Measurements from ENCODE around the gene TUBGCP2.

Gene TUBGCP2

DNA sequence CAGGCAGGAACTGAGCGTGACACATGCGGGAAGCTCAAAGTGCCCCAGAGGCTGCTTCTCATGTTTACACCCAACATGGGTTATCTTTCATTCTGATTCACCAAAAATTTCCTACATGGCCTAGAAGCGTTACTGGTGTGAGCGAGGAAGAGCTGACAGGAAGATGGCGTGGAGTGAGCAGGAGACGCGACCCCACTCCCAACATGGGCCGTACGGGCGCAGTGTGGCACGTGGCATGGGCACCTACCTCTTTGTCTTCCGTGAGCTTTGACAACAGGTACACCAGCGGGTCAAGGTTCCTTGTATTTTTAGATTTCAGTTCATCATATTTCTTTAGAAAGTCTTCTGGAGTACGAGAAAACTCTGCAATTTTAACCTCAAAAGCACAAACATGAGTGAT, 8.9 kb downstream of the TUBGCP2 start:
- no peak for DNase-seq

DNA sequence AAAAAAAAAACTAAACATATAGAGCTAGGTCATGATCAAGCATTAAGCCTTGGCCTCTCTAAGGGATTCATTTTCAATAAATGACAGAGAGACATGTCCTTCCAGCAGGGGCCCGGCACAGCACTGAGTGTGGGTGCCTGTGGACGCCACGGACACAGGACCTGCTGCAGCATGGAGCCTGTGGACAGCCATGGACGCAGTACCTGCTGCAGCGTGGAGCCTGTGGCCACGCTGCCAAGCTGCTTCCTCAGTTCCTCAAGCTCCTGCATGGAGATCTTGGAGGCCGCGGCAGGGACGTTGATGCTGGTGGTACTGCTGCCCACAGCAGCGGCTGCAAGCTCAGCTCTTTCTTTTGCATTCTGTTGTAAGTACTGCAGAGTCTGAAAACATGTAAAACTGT, 9.4 kb downstream of the TUBGCP2 start:
- DNase-seq: no peak

DNA sequence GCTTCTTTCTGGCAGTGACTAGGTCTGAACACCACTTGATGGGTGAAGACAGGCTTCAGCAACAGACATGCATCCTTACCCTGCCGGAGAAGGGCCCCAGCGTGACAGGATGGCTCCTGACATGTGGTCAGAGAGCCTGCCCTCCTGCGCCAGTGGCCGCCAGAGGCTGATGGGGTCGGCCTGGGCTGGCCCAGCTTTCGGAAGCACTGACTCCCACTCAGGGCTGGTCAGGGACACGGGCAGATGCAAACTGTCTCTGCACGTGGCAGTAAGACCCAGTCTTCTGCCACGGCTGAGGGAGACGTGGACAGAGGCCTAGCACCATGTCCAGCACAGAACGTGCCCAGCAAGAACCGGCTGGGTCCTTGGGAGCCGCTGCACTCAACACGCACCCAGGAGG, 10.2 kb downstream of the TUBGCP2 start:
- DNase-seq: no peak

DNA sequence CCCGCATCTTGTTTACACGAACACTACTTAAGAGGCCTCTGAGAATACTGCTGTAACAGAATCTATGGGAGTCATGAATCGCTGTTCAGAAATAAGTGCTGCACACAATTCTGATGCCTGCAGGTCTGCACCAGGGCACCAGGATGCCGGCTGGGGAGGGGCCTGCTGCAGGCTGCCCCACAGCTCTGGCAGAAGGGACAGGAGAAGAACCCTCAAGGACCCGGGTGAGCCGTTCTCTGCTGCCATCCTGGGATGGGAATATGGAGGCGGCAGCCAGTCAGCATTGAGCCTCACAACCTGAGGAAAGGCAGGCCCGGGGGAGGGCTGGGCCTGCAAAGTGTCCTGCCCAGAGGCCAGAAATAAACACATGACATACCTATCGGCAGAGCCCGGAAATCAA, 11.2 kb downstream of the TUBGCP2 start:
- DNase-seq: no peak

DNA sequence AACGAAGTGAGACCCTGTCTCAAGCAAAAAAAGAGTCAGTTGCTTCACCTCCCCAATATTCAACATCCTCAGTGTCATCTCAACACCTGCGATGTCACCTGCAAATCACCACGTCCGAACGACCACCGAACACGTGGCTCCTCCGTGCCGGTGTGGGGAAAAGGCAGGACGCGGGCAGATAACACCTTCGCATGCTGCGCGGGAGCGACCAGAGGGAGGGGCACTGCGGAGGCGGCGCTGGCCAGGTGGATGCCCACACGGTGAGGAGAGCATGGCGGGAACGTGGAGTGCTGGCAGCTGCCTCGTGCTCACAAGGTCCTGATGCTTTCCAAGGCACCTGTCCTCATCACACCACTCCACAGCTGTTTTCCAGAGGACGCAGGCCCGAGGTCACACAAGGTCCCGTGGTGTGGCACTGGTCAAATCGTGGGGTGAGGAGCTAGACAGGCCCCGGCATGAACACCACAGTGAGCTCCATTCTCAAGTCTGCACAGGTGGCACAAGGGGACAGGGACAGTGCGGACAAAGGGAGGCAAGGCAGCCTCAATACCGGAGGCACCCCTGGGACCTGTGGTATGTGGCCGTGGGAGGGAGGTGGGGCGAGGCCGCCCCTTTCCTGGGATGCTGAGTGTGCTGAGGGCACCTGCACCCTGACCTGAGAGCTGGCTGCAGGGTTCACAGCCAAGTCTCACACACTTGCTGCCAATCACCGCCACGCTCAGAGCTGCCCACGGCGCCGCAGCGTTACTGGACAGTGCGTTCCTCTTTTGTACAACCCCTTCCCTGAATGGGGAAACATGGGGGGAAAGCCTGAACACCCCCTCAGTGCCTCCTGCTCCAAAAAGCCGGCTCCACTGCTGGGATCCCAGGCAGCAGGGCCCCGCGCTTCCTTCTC, 13.0 kb downstream of the TUBGCP2 start:
- no peak for DNase-seq

DNA sequence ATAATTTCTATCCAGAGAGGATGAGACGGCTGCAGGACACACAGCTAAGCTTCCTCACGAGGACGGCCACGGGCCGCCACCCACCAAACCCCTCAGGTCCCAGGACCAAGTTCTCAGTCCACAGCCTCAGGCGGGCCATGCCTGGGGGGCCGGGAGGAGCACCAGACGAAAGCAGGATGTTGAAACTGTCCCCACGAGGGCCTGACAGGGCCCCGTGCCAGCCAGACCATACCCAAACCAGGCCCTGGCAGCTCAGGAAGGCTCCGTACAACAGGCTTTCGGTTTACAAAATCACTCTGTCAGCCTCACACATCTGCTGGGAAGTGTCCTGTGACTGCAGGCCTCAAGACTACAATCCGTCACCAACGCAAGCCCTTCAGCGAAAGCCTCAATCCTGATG, 14.5 kb downstream of the TUBGCP2 start:
- DNase-seq: no peak

DNA sequence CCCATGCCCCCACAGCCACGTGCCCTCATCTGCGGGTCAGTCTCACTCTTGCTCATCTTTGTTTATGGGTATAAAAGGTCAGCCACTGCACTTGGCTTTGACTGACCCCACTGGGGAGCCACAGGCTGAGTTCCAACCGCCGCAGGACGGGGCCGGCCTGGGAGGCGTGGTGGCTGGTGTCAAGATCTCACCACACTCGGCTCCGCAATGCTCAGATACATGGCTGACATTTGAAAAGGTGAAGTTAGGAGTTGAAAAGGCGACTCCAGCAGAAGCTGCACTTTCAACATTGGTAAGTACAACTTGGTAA, 14.9 kb downstream of the TUBGCP2 start:
- no peak for DNase-seq

DNA sequence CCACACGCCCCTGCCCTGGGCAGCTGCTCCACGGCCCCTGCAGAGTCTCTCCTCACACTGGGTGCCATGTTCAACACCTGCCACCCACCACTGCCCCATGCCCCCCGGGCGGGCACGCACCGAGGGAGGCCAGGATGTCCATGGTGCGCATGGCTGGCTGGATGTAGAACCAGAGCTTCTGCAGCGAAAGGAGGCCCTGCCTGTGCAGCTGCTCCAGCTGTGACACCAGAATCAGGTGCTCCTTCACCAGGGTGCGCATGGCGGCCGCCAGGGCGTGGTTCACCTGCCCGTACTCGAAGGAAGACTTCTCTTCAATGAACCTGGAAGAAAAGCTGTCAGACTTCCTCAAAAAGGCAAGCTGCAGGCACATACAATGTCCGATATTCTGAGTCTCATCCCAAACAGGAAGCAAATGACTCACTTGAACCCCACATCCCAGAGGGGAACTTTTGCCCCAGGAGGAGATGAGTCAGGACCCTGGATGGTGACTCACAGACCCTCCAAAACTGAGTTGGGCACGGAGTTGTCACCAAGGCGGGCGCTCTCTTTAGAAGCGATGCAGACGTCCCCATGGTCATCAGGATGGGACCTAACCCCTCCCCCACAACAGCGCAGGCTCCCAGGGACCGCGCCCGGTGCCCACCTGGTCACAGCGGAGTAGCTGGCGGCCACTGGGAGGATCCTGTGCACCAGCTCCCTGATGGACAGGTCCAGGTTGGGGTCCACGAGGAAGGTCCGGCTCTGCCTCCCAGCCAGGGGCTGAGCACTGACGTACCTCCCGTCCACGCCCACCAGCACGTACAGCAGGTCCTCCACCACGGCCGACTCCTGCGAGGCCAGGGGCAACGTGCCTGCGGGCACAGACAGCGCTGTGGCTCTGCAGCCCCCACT, 15.5 kb downstream of the TUBGCP2 start:
- no peak for DNase-seq

DNA sequence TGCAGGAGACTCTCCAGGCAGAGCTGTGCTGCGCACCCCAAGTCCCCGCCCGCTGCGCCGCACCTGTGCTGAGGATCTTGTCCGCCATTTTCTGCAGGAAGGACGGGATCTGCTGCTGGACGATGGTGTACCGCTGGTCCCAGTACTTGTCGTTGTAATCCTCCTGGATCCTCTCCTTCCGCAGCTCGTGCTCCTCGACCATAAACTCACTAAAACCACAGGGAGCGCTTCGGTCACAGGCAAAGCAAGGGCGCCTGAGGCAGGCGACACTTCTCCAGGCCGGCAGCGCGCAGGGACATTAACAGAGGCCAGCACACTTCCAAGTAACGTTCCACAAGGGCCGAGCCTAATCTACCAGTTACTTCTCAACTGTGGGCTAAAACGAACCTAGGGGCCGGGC, 18.9 kb downstream of the TUBGCP2 start:
- no peak for DNase-seq

DNA sequence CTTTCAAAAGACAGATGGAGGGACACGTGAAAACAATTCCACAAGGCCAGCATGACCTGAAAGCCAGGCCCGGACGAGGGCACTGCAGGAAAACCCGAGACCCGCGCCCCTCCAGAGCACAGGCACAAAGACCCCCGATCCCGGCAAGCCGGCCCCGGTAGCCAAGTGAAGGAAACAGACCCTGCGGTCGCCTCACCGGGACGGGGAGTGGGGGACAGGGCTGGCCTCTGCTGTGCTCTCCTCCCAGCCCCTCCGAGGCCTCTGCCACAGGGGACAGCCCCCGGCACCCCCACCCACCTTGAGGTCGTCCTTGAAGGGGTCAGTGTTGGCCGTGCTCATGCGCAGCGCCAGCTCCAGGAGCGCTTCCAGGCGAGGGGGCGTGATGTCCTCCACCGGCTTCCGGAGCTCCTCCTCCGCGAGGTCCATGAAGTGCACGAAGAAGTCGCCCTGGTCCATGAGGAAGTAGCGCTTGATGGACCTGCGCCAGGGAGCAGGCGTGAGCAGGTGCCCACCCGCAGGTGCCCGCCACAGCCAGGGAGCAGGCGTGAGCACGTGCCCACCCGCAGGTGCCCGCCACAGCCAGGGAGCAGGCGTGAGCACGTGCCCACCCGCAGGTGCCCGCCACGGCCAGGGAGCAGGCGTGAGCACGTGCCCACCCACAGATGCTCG, 20.7 kb downstream of the TUBGCP2 start:
- DNase-seq: no peak

DNA sequence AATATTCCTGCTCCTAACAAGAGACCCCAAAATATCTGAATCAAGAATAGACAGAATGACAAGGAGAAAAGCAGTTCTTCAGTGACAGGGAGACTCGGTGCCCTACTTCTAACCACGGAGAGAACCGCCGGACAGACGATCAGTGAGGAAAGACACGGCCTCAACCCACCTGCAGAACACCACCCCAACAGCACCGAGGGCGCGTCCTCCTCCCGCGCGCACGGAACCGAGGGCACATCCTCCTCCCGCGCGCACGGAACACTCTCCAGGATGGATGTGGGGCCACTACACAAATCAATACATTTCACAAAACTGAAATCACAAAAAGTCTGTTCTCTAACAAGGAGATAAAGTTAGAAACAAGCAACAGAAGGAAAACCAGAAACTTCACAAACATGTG, 22.3 kb downstream of the TUBGCP2 start:
- no peak for DNase-seq

DNA sequence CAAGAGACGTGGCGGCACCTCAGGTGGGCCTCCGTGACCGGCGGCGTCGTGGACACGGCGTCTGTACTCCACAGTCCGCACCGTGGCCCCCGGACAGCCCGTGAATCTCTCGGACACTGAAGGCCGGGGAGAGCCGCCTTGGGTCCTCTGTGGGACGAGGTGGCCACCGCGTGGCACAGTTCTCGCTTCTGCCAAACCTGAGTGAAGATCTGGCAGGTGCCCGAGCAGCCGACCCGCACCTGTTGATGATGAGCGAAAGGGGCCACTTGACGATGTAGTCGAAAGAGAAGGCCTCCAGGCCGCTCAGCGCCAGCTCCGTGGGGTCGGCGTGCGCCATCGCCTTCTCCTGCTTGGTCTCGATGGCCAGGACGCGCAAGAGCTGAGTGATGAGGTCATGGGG, 23.5 kb downstream of the TUBGCP2 start:
- no peak for DNase-seq

DNA sequence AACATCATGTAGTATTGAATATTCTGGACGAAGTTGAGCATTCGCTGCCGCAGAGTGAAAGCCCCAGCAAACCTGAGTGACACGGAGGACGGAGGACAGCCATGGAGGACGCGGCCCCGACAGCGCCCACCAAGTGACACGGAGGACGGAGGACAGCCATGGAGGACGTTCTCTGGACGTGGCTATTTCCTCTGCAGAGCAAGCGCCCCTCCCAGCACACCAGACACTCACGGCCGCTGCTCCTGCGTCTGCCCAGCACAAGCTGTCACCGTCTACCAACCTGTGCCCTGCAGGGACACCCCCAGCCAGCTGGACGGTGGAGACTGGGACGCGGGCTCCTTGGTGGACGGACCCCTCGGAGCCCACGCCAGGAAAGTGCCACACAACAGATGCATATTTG, 24.7 kb downstream of the TUBGCP2 start:
- no peak for DNase-seq

DNA sequence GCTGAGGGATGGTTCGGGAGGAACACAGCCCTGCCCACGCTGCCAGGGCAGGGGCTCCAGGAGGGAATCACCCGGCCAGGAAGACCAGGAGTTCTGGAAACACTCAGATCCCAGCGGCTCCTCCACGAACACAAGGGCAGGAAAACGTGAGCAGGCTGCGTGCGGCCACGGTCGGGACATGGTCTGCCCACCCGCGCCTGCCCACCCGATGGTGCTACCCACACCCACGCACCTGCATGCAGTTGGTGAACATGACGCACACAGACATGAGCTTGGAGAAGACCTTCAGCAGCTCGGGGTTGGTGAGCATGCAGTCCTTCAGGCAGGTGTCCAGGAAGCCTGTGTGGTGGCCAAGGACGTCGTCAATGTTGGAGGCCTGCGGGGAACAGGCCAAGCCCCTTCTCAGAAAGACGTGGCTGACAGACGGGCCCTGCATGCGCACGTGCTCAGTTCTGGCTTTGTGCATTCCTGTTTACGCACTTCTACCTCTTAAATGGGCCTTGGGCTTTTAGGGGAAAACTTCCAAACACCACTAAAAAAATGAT, 25.8 kb downstream of the TUBGCP2 start:
- DNase-seq: no peak

DNA sequence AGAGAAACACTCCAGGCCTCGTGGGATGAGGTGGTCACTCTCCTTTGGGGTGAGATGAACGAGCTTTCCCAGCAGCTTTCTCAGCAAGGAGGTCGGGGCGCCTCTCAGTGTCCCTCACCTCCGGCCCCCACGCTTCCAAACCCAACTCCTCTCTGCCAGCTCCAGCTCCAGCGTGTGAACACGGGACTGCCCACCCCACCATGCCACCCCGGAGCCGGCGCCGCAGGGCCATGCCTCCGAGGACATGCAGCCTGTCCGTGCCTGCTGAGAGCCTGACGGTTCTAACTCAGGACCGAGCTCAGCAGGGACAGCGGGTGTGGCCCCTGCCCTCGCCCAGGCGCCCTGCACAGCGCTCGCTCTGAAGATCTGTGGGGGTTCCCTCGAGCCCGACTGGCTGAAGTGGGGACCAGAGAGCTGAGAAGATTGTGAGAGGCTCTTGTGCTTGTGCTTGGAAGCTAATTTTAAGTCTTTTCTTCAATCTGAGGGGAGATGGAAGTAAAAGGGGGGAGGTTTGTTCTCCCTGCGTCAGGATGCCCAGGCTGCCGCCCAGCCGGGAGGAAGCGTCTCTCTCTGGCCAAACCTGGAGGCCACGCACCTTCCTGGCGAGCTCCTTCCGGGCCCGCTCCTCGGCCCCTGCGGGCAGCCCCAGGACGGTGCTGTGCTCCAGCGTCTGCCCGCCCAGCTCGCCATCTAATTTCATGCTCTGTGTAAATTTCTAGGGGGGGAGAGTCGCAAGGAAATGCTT, 26.9 kb downstream of the TUBGCP2 start:
- no peak for DNase-seq

DNA sequence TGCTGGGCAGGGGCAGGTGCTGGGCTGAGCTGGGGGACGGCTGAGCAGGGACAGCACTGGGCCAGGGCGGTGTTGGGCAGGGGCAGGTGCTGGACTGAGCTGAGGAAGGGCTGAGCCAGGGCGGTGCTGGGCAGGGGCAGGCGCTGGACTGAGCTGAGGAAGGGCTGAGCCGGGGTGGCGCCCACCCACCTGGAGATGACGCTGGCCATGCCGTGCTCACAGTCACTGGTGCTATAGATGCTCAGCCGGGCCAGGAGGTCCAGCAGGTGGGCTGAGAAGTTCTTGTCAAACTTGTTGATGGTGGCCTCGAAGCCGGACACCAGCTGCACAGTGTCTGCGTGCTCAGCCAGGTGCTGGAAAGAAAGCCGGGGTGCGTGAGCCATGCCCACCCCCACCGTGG, 27.6 kb downstream of the TUBGCP2 start:
- no peak for DNase-seq

DNA sequence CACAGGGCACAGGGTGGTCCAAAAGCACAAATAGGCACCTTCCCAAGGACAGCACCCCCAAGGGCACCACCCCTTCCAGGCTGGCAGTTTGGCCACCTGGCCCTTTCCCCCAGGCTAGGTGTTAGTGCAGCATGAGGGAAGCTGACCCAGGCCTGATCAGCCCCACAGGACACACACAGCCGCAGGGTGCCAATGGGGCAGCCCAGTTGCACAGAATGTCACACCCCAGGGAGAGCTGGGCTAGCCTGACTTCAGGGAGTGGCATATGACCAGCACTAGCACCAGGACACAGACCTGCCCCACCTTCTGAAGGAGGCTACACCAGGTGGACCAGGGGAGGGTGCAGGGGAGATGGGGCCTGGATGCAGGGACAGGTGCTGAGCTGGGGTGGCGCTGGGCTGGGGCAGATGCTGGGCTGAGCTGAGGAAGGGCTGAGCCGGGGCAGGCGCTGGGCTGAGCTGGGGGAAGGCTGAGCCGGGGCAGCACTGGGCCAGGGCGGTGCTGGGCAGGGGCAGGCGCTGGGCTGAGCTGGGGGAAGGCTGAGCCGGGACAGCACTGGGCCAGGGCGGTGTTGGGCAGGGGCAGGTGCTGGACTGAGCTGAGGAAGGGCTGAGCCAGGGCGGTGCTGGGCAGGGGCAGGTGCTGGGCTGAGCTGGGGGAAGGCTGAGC, 28.1 kb downstream of the TUBGCP2 start:
- DNase-seq: no peak

DNA sequence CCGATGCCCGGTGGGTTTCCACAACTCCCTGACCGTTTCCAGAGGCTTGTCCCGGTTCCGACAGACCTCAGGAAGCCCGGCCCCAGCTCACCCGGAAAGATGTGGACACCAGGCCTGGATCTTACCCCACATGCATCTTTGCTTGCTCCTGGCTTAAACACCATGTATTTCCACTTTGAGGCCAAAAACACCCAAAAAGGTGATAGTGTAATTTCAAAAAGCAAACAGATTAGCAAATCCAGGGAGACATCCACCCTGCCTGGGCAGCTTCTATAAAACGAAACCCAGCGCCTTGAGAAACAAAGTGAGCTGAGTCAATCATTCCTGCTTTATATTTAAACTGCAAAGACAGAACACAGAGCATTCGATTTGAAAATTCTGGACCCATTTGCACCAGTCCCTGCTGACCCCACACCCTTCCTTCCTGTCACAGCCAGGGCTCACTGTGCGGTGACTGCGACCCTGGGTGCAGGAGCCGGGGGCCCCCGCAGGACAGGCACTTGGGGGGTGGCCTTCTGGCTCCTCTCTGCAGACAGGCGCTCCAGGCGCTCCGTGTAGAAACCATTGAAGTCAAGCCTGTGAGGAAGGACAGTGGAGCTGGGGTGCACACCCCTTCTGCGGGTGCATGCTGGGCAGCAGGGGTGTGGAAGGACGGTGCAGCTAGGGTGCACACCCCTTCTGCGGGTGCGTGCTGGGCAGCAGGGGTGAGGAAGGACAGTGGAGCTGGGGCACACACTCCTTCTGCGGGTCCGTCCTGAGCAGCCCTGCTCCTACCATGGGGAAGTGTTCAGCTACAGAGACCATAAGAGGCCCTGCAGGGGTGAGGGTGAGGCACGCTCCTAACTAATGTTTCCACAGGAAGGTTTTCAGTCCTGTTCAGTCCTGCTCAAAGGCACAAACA, 29.1 kb downstream of the TUBGCP2 start:
- no peak for DNase-seq

DNA sequence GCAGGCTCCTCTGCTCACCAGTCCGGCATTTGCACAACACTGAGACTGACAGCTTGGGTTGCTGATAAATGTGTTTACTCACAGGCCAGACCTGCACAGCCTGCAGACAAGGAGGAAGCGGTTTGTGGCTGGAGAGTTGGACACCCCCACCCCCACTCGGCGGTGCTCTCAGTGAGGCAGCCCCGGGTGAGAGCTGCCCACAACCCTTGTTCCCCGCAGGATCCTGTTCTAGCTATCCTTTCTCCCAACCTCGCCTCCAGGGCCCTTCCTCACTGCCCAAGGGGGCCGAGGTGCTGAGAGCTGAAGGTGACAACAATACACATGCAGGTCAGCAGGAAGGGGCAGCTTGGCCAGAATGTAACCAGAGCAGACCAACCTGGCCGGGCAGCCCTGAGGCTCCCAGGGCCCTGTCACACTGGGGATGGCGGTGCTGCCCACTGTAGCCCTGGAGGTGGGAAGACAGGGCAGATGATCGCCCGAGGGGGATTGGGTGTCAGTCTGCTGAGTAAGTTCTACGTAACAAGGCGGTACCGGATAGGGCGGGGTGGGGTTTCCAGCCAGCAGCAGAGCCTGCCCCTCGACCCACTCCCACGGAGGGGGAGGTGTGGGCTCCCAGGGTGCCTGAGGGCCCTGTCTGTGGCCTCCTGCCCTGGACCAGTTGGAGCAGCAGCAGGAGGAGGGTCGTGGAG, 30.0 kb downstream of the TUBGCP2 start:
- peak in 3 of 5 experiments; percentile 45 to 93 (median 82) for DNase-seq

DNA sequence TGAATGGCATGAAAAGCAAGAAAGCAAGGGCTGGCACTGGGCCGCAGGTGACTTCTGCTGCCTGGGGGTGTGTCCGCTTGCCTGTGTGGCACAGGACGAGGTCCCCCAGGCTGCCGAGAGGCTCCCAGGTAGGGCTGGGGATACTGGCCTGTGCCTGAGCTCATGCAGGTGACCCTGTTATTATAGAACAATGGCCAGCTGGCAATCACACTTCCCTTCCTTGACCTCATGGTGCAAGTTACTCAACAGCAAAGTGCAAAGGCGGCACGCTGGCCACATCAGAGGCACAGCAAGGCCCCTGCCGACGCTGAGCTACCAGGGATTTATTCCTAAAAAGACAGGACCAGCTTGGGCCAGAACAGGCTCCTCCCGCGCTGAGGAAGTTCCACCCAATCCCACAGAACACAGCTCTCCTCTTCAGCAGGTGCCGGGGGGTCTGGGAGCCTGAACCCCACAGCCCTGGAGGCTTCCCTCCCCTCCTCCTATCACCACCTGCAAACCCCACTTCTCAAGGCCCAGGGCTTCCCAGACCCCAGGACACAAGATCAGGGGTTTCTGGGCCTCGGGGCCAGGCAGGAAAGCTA, 30.6 kb downstream of the TUBGCP2 start:
- DNase-seq: peak in 2 of 5 experiments; percentile 12 to 23

Data from T-helper 2 cell (primary cell).